Measurements from ENCODE around the gene HOOK2. TPM values are rescaled to one million over a fixed set of nuclear protein-coding genes. Genes with fewer than 3 reads are reported as not detected.
A peak's percentile ranks its signal among the peaks of the same experiment; 100 is the strongest.

The HOOK2 gene
- total and polyA plus RNA-seq, 2 of the 13 experiments (the other 11 are each of a cell fraction or from before 2014, with no cell fraction given): 9.2 to 12.9 TPM

DNA sequence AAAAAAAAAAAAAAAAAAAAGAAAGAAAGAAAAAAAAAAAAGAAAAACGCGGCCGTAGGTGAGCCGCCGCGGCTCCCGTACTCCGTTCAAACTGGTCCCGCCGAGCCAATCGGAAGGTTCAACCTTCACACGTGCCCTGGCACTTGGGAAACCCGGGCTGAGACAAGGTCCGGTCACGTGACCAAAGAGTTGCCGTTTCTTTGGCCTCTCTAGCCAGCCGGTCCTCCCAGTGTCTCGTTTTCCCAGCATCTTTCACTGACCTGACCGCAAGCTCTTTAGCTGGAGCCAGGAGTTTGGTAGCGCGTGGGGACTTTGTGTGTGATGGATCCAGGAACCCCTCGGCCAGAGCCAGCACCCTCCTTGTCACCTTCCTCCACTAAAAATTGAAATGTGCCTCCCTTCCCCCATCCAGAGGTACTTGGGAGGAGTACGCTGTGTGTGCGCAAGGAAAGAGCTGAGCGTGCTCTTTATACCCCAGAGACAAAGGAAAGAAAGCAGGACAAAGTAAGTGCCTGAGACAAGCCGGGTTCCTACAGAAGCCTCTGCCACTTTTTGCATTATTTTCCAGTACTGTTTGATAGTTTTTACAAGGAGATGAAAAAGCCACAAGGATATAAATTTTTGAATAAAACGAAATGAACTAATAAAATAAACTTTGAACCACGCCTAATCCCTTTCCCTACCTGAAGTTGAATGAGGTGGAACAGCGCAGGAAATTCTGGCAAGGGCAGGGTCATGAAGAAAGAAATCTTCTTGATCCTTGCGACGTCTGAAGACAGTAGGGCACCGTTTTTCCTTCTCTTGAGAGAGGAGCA, 52.6 kb downstream of the HOOK2 start (continued):
- TF ChIP-seq SCMH1 (CRISPR knock-in tag; IDR thresholded peaks at IDR 0.05; ENCODE audit: borderline replicate concordance): no peak
- TF ChIP-seq IKZF4 (CRISPR knock-in tag; IDR thresholded peaks at IDR 0.05; ENCODE audit: borderline replicate concordance, low read depth, not compliant biosample characterization): no peak
- TF ChIP-seq ZKSCAN8 (CRISPR knock-in tag; IDR thresholded peaks at IDR 0.05; ENCODE audit: borderline replicate concordance): no peak
- TF ChIP-seq, protein P1, sequence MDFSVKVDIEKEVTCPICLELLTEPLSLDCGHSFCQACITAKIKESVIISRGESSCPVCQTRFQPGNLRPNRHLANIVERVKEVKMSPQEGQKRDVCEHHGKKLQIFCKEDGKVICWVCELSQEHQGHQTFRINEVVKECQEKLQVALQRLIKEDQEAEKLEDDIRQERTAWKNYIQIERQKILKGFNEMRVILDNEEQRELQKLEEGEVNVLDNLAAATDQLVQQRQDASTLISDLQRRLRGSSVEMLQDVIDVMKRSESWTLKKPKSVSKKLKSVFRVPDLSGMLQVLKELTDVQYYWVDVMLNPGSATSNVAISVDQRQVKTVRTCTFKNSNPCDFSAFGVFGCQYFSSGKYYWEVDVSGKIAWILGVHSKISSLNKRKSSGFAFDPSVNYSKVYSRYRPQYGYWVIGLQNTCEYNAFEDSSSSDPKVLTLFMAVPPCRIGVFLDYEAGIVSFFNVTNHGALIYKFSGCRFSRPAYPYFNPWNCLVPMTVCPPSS (IDR thresholded peaks at IDR 0.05): 0 out of 2 replicates have a peak, but pooled peaks have one; percentile 55
- TF ChIP-seq, protein P2, sequence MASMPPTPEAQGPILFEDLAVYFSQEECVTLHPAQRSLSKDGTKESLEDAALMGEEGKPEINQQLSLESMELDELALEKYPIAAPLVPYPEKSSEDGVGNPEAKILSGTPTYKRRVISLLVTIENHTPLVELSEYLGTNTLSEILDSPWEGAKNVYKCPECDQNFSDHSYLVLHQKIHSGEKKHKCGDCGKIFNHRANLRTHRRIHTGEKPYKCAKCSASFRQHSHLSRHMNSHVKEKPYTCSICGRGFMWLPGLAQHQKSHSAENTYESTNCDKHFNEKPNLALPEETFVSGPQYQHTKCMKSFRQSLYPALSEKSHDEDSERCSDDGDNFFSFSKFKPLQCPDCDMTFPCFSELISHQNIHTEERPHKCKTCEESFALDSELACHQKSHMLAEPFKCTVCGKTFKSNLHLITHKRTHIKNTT (CRISPR knock-in tag; IDR thresholded peaks at IDR 0.05): no peak
- no peak for TF ChIP-seq RARG (CRISPR knock-in tag; IDR thresholded peaks at IDR 0.05; ENCODE audit: low read depth)
- TF ChIP-seq ZFP41 (CRISPR knock-in tag; IDR thresholded peaks at IDR 0.05; ENCODE audit: borderline replicate concordance): no peak
- no peak for TF ChIP-seq MEF2D (CRISPR knock-in tag; IDR thresholded peaks at IDR 0.05)
- TF ChIP-seq, protein P3, sequence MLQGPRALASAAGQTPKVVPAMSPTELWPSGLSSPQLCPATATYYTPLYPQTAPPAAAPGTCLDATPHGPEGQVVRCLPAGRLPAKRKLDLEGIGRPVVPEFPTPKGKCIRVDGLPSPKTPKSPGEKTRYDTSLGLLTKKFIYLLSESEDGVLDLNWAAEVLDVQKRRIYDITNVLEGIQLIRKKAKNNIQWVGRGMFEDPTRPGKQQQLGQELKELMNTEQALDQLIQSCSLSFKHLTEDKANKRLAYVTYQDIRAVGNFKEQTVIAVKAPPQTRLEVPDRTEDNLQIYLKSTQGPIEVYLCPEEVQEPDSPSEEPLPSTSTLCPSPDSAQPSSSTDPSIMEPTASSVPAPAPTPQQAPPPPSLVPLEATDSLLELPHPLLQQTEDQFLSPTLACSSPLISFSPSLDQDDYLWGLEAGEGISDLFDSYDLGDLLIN (CRISPR knock-in tag; IDR thresholded peaks at IDR 0.05; ENCODE audit: borderline replicate concordance): no peak
- TF ChIP-seq SALL1 (CRISPR knock-in tag; IDR thresholded peaks at IDR 0.05): peak; percentile 71
- TF ChIP-seq ZNF24 (IDR thresholded peaks at IDR 0.05): no peak
- peak; percentile 68 for TF ChIP-seq TGIF2 (CRISPR knock-in tag; IDR thresholded peaks at IDR 0.05)
- no peak for TF ChIP-seq TP53 (CRISPR knock-in tag; conservative IDR thresholded peaks at IDR 0.05)
- no peak for TF ChIP-seq ZNF570 (CRISPR knock-in tag; IDR thresholded peaks at IDR 0.05; ENCODE audit: borderline replicate concordance)
- TF ChIP-seq ARHGAP35 (CRISPR knock-in tag; IDR thresholded peaks at IDR 0.05; ENCODE audit: borderline replicate concordance): no peak
- TF ChIP-seq ZNF816 (CRISPR knock-in tag; IDR thresholded peaks at IDR 0.05; ENCODE audit: borderline replicate concordance): peak; percentile 52; the same call in 1 of the 2 replicates
- no peak for TF ChIP-seq ZNF274 (CRISPR knock-in tag; IDR thresholded peaks at IDR 0.05)
- peak; percentile 89 for TF ChIP-seq TFDP2 (CRISPR knock-in tag; IDR thresholded peaks at IDR 0.05)
- TF ChIP-seq POLR2G (IDR thresholded peaks at IDR 0.05; ENCODE audit: low read depth, low read length): peak; percentile 79; the same call in 1 of the 2 replicates
- TF ChIP-seq ZNF556 (CRISPR knock-in tag; IDR thresholded peaks at IDR 0.05; ENCODE audit: borderline replicate concordance): no peak
- TF ChIP-seq ZBTB8A (CRISPR knock-in tag; IDR thresholded peaks at IDR 0.05; ENCODE audit: borderline replicate concordance, low read depth): no peak
- no peak for TF ChIP-seq ZNF235 (CRISPR knock-in tag; IDR thresholded peaks at IDR 0.05; ENCODE audit: borderline replicate concordance)
- TF ChIP-seq ZNF572 (CRISPR knock-in tag; IDR thresholded peaks at IDR 0.05): no peak
- TF ChIP-seq ZFP37 (CRISPR knock-in tag; IDR thresholded peaks at IDR 0.05; ENCODE audit: borderline replicate concordance): 0 out of 2 replicates have a peak, but pooled peaks have one; percentile 43

Data from HepG2 (cell line).